ENCODE results near the gene ASAP3.

ASAP3 gene

GRCh38 chr1:23448846-23449245 is 35.1 kb downstream of the ASAP3 start:
- no peak for TF ChIP-seq CTCF (IDR thresholded peaks at IDR 0.05; ENCODE audit: control extremely low read depth, extremely low read depth, low read depth, missing control alignments)
- DNase-seq (ENCODE audit: extremely low spot score) = no peak
- POLR2A ChIA-PET = no interaction called here
- CTCF ChIA-PET = interaction anchor here (1.9 kb wide), 1 partner anchor 11 kb away, joined by 5 read pairs; no protein-coding TSS in a partner anchor

GRCh38 chr1:23446661-23447310 is 37.2 kb downstream of the ASAP3 start:
- DNase-seq (ENCODE audit: extremely low spot score) = no peak
- CTCF ChIA-PET = no interaction called here
- no peak for TF ChIP-seq CTCF (IDR thresholded peaks at IDR 0.05; ENCODE audit: control extremely low read depth, extremely low read depth, low read depth, missing control alignments)
- POLR2A ChIA-PET = no interaction called here

DNA sequence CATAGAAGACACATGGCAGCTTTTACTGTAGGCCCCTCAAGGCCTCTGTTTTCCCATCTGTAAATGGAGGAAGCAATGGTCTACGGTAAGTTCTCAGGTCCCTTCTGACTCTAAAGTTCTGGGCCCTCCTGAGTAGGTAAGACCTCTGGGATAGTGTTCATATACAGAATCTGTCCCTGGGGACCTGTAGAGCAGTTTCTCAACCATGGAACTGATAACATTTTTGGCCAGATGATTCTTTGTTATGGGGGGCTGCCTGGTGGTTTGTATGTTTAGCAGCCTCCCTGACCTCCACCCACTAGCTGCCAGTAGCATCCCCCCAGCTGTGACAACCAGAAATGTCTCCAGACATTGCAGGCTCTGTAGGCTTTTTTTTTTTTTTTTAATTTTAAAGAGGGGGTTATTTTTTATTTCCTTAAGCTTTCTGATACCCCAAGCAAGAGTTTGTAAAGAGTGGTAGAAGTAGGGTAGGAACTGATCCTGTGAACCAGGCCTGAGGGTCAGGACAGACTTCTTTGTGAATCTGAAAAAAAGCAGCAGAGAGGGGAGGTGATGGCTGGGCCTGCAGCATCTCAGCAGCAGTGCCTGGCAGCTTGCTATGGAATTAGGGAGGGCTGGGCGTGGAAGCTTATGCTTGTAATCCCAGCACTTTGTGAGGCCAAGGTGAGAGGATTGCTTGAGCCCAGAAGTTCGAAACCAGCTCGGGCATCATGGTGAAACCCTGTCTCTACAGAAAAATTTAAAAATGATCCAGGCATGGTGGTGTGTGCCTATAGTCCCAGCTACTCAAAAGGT is 39.2 kb downstream of the ASAP3 start:
- DNase-seq (ENCODE audit: extremely low spot score) = no peak
- POLR2A ChIA-PET = no interaction called here
- CTCF ChIA-PET = interaction anchor here (1.0 kb wide), 1 partner anchor 10 kb away, joined by 3 read pairs; no protein-coding TSS in a partner anchor
- TF ChIP-seq CTCF (IDR thresholded peaks at IDR 0.05; ENCODE audit: control extremely low read depth, extremely low read depth, low read depth, missing control alignments) = no peak

- DNase-seq (ENCODE audit: extremely low spot score) = no peak
- ChIA-PET POLR2A (no interaction called here), CTCF (no interaction called here)
- TF ChIP-seq CTCF (IDR thresholded peaks at IDR 0.05; ENCODE audit: control extremely low read depth, extremely low read depth, low read depth, missing control alignments) = no peak
These were observed 39.9 kb downstream of the ASAP3 start for GRCh38 chr1:23444104-23444533.

- no peak for DNase-seq (ENCODE audit: extremely low spot score)
- ChIA-PET POLR2A (no interaction called here), CTCF (interaction anchor here (1.8 kb wide), 1 partner anchor 9 kb away, joined by 4 read pairs; no protein-coding TSS in a partner anchor)
- TF ChIP-seq CTCF (IDR thresholded peaks at IDR 0.05; ENCODE audit: control extremely low read depth, extremely low read depth, low read depth, missing control alignments) = no peak
These were observed 41.2 kb downstream of the ASAP3 start for GRCh38 chr1:23442751-23443150.

DNA sequence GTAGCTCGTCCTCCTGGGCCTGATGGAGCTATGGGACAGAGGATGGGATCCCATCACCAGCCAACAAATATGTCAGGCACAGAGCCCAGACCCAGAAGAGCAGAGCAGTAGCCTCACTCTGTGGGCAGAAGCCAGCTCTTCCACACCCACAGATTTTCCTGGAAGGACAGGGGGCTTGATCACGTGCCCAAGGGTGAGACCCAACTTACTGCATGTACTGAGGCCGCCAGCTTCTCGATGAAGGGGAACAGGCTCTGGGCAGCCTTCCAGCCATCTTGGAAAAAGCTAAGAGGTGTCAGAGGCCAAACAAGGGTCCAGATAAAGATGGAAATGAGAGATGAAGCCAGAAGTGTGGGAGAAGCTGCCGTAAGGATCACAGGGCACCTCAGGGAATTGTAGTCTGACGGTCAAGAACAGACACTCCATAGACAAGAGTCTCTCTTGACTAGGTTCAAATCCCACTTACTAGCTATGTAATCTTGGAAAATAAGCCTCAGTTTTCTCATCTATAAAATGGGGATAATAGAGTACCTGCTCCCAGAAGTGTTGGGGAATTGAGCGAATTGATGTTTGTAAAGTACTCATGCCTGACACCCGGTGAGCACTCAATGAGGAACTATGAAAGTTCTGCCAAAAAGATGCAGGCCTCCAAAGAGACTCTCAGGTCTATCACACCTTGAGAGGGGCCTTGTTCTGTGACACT is 42.4 kb downstream of the ASAP3 start:
- CTCF ChIA-PET = interaction anchor here (1.0 to 1.8 kb wide), 4 partner anchors 10 to 55 kb away, joined by 3 to 4 read pairs (median 3); no protein-coding TSS in a partner anchor

More for the DNA sequence above, 42.4 kb downstream of the ASAP3 start:
- no peak for TF ChIP-seq CTCF (IDR thresholded peaks at IDR 0.05; ENCODE audit: control extremely low read depth, extremely low read depth, low read depth, missing control alignments)
- POLR2A ChIA-PET = no interaction called here
- DNase-seq (ENCODE audit: extremely low spot score) = no peak
